GM18505 (cell line): Measurements from ENCODE around the gene NPTN.

Experiments used
- ATAC-seq: cut with Tn5 transposase; IDR thresholded peaks from one replicate; pipeline ENCODE4 v1.9.1; 2021; ENCODE audit not compliant: unreplicated experiment
- POLR2A ChIP-seq: IDR thresholded peaks from 4 replicates; pipeline ENCODE4 v1.6.1; 2011; ENCODE audit warnings: borderline replicate concordance; ENCODE audit not compliant: insufficient read depth, insufficient read length; ENCODE audit errors: extremely low read depth

Gene NPTN

DNA sequence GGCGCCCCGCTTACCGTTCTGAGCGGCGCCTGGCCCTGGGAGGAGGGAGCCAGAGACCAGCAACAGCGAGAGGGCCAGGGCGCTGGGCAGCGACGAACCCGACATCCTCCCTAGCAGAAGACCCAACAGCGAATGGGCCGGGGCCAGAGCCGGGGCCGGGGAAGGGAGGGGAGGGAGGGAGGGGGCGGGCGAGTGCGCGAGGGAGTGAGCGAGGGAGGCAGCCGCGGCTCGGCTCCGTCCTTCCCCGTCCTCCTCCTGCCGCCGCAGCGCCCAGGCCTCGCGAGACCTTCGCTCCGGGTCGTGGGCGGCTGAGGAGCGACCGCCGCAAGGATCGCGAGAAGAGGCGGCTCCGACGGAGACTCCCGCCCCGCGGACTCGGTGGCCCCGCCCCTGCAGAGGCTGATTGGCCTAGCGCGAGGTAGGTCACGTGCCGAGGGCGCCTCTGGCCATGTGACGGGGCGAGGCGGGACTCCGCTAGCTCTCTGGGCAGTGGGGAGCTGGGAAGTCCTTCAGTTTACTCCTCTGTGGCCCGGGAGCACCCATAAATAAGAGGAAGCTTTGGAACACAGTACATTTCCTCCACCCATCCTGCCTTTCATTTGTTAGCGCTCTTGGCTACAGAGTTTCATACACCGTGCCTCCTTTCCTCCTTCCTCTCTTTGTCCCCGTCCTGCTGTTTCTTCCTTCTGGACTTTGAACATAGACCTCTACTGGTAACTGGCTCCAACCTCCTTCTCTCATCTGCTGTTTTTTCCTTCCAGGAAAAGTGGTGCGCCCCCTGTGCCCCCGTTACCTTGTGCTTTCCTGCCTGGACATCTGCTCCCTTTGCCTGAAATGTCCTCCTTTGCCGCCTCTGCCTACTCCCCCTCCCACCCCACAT, at the start of gene NPTN:
Gene NPTN (minus strand): TSS at position 279 of the 880 bp plus-strand sequence. CDS start 174 bp downstream, at position 105.
- peak; percentile 89 for ATAC-seq
- TF ChIP-seq POLR2A: peak; percentile 89

DNA sequence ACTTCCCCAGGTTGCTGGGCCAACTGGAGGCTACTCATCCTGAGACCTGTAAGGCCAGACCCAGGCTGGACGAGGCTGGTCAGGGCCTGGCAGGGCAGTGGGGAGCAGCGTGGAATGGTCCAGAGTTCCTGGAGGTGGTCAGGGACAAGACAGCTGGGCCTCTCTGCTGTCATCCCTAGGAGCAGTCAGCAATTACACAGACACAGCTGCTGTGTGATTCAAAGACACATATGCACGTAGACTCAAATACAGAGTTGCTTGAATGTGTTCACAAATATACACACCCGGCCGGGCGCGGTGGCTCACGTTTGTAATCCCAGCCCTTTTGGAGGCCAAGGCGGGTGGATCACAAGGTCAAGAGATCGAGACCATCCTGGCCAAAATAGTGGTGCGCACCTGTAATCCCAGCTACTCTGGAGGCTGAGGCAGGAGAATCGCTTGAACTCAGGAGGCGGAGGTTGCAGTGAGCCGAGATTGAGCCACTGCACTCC, 49.5 kb upstream of the NPTN start:
- no peak for TF ChIP-seq POLR2A
- no peak for ATAC-seq

DNA sequence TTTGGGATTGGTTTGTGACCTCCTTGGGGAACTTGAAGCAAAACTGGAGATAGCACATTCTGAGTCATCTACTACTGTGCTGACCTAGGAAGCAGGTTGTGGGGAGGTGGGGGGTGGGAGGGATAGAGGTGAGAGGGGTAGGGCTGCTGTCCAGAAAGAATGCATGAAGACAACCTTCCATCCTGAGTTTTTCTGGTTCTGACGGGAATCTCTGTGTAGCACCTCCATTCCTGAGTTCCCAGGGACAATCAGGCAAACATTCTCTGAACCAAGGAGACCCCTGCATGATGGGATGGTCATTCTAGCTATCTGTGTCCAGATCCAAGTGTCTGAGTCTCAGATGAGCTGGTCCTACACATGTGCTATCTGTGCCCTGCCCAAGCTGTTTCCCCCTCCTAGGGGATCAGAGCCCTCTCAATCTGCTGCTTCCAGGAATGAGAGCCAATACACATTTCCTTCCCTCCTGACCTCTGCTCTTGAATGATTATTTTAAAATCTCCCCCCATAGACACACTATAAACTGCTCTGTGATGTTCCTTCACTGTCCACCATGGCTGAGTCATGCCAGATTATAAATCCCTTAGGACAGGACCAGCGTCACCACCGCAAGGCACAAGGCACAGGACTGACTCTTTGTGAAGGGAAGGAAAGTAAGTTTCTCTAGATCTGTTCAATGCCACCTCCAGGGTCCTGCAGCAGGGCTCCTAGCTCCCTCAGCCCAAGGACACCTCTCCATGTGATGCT, 48.8 kb upstream of the NPTN start:
- ATAC-seq: no peak
- no peak for TF ChIP-seq POLR2A

DNA sequence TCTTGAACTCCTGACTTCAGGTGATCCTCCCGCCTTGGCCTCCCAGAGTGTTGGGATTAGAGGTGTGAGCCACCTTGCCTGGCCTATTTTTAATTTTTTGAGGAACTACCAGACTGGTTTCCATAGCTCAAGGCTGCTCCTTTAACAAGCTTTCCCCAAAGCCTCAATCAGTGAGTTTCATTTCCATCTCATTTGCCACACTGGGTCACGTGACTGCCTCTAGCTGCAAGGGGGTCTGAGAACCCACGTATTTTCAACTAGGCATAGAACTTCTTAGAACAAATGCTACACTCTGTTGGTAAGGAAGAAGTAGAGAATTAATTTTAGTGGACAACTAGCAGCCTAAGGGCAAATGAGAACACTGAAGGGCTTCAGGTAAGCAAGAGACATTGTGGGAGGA, 47.9 kb upstream of the NPTN start:
- TF ChIP-seq POLR2A: no peak
- no peak for ATAC-seq

DNA sequence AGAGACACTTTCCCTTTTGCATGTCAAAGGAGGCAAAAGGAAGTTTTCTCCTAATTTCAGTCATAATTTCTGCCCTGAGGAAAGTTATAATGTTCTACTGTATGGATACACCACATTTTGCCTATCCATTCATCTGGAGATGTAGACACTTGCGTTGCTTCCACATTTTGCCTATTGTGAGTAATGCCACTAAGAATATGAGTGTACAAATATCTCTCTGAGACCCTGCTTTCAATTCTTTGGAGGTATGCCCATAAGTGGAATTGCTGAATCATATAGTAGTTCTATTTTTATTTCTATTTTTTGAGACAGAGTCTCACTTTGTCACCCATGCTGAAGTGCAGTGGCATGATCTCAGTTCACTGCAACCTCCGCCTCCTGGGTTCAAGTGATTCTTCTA, 47.4 kb upstream of the NPTN start:
- no peak for ATAC-seq
- TF ChIP-seq POLR2A: no peak

DNA sequence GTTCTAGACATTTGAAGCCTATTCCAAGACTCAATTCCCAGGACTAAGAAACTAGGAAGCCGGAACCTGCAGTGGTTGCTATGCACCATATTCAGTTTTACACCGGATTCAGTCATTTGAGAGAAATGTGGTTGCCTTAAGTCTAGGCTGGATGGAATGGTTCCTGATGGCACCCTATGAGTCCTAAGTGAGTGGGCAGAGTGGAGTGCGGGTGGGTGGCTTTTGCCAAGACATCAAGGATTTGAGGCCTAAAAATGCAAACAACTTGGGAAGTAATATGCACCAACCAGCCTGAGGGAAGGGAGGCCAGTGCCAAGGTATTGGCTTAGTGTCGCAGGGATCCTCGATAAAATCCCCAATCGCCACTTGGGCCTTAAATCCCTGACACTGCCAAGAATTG, 46.8 kb upstream of the NPTN start:
- no peak for TF ChIP-seq POLR2A

DNA sequence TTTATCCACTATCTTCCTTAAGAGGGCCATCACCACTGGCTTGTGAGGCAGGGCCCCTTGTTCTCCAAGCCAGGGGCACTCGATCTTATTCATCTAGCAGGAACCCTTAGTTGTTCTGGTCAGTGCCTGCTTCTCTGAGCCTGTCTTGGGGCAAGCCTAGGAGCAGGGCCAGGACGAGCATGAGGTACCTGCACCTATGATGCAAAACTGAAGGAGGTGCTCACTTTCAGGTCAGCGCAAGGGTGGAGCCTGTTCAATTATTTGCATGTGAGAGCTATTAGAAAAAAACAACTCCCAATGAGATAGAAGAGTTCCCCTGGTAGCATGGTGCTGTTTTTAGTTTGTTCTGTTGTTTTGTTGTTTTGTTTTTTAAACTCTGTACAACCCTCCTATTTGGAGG, 46.0 kb upstream of the NPTN start:
- no peak for TF ChIP-seq POLR2A
- ATAC-seq: no peak

More for the DNA sequence above, 46.8 kb upstream of the NPTN start:
- no peak for ATAC-seq

DNA sequence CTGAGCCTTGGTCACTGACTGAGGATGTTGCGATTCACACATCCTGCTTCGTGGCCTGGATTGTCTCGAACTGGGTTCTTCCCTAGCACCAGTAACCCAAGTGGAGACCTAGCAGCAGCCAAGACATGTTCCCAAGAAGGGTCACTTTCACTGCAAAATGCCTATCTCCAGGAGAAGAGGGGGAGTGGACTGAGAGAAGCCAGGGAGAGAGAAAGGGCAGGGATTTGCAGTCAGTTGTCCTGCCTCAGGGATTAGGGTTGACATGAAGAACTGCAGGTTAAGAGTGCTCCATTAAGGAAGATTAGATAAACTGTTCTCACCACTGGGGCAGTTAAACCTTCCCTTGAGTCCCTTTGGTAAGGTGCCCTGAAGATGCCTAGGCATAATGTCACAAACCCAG, 45.3 kb upstream of the NPTN start:
- no peak for TF ChIP-seq POLR2A
- no peak for ATAC-seq

DNA sequence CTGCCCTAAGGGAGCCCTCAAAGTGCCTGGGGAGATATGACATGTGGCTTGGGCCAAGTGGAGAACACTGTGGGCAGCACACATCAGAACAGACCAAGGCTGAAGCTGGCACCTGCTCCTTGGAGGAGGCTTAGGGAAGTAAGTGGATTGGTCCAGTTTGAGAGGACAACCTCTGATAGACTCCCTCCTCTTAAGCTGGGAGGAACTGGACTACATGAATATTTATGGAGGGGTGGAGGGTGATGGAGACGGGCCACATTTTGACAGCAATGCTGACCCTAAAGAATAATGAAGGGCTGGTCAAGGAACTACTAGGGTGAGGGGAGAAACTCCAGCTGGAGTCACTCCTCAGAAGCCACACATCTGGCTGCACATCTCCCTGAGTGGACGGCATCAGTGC, 44.5 kb upstream of the NPTN start:
- no peak for ATAC-seq
- TF ChIP-seq POLR2A: no peak

DNA sequence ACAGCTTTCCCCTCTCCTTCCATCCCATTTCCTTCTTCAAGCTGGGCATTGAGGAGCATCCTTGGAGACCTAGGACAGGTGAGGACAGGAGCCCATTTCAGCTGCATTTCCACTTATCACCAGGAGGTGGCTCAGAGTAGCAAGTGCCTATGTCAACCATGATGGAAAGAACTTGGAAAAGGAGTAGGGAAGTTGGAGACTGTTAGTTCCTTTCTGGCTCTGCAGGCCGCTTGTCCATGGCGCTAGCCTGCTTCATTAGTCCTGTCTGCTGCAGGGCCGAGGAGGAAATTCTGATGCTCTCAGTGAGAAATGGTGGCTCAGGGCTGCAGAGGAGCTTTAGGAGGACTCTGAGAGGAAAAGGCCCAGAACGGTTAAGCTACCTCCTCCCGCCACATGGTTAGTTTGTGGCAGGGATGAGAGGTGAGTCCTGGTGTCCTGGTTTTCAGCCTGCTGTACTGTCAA, 44.0 kb upstream of the NPTN start:
- TF ChIP-seq POLR2A: no peak
- ATAC-seq: no peak

DNA sequence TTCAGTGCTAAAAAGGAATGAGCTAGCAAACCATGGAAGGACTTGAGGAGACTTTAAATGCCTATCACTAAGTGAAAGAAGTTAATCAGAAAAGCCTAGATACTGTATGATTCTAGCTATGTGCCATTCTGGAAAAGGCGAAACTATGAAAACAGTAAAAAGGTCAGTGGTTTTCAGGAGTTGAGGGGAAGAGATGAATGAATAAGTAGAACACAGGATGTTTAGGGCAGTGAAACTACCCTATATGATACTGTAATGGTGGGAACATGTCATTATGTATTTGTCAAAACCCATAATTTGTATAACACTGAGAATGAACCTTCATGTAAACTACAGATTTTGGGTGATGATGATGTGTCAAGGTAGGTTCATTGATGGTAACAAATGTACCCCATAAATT, 41.4 kb upstream of the NPTN start:
- no peak for ATAC-seq
- no peak for TF ChIP-seq POLR2A

DNA sequence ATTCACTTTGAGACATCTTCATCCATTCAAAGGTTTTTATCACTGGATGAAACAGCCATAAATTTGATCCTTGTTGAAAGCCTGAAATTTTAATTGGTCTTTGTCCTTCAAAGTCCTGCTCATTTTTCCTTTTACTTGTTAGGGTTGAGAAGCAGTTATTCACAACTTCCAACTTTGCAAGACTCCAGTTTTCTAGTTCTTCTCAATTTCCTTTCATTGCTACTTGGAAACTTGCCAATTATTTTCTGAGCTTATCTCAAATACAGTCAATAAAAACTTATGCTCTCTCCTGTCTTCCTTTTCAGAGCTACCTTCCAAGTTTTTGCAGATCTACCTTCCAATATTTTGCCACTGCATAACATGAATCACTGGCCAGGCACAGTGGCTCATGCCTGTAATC, 27.3 kb upstream of the NPTN start:
- no peak for ATAC-seq
- TF ChIP-seq POLR2A: no peak

DNA sequence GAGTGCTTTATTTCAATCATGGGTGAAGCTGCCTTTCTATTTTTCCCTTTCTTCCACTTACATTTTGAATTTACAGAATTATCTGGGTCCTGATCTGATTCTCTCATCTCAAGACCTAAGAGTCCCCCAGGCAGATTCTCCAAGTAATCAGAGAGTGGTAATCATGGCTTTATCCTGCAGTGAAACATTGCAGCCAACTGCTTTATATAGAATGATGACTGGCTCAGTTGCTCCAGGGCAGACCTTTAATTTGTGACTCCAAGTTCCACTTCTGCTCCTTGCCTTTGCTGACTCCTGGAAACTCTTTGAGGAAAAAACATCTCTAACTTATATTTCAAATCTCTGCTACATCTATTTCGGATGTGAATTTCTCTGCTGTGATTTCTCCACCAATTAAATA, 25.5 kb upstream of the NPTN start:
- no peak for TF ChIP-seq POLR2A
- ATAC-seq: no peak

DNA sequence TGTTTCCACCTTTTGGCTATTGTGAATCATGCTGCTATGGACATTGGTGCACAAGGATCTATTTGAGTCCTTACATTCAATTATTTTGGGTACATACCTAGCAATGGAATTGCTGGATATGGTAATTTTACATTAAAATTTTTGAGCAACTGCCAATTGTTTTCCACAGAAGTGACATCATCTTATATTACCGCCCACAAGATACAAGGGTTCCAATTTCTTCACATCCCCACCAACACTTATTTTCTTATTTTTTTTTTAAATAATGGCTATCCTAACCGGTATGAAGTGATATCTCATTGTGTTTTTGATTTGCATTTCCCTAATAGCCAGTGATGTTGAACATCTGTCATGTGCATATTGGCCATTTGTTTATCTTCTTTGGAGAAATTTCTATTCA, 22.5 kb upstream of the NPTN start:
- TF ChIP-seq POLR2A: no peak
- no peak for ATAC-seq
